GM12878 (cell line): ENCODE measurements around the gene FNDC11. TPM values are rescaled to one million over a fixed set of nuclear protein-coding genes. Genes with fewer than 3 reads are reported as not detected.

ENCODE experiments used
- CBFB ChIP-seq: IDR thresholded peaks from 2 replicates; pipeline ENCODE4 v1.6.1; 2016; ENCODE audit warnings: antibody characterized with exemption, low read depth
- CREM ChIP-seq: IDR thresholded peaks from 2 replicates; pipeline ENCODE4 v1.6.1; 2014; ENCODE audit warnings: antibody characterized with exemption, low read depth
- GABPA ChIP-seq: IDR thresholded peaks from 2 replicates; pipeline ENCODE4 v1.6.1; 2014; ENCODE audit warnings: antibody characterized with exemption, low read depth, mild to moderate bottlenecking, inconsistent platforms
- MTA2 ChIP-seq: fragments of 450-650 bp; IDR thresholded peaks from 2 replicates; pipeline ENCODE4 v1.6.1; 2016; ENCODE audit warnings: low read depth, mild to moderate bottlenecking, moderate library complexity
- MTA3 ChIP-seq: IDR thresholded peaks from 2 replicates; pipeline ENCODE4 v1.6.1; 2012; ENCODE audit warnings: low read length, inconsistent platforms, borderline replicate concordance
- MYC ChIP-seq: IDR thresholded peaks from 2 replicates; pipeline ENCODE4 v1.6.1; 2011; ENCODE audit warnings: mild to moderate bottlenecking, low read length, moderate library complexity, inconsistent platforms; ENCODE audit not compliant: insufficient read depth, insufficient replicate concordance, insufficient read length, severe bottlenecking
- NFXL1 ChIP-seq: fragments of 450-650 bp; IDR thresholded peaks from 2 replicates; pipeline ENCODE4 v1.6.1; 2017; ENCODE audit warnings: antibody characterized with exemption, mild to moderate bottlenecking, borderline replicate concordance
- PAX8 ChIP-seq: fragments of 450-650 bp; IDR thresholded peaks from 2 replicates; pipeline ENCODE4 v1.6.1; 2017; ENCODE audit warnings: mild to moderate bottlenecking, moderate library complexity
- POLR2A ChIP-seq: IDR thresholded peaks from 2 replicates; pipeline ENCODE4 v1.6.1; 2011; ENCODE audit warnings: low read depth, mild to moderate bottlenecking, low read length
- RAD51 ChIP-seq: fragments of 450-650 bp; IDR thresholded peaks from 2 replicates; pipeline ENCODE4 v1.6.1; 2016; ENCODE audit warnings: moderate library complexity, mild to moderate bottlenecking, inconsistent platforms
- RCOR1 ChIP-seq: conservative IDR thresholded peaks from 2 replicates; pipeline ENCODE4 v1.6.1; 2012; ENCODE audit warnings: low read depth, low read length, improper control_type of control experiment
- RELB ChIP-seq: fragments of 450-650 bp; IDR thresholded peaks from 2 replicates; pipeline ENCODE4 v1.6.1; 2017; ENCODE audit warnings: low read depth, mild to moderate bottlenecking, moderate library complexity
- SMAD1 ChIP-seq: fragments of 450-650 bp; IDR thresholded peaks from 2 replicates; pipeline ENCODE4 v1.6.1; 2018; ENCODE audit warnings: mild to moderate bottlenecking, low read depth; ENCODE audit not compliant: partially characterized antibody
- STAT3 ChIP-seq: IDR thresholded peaks from 2 replicates; pipeline ENCODE4 v1.6.1; 2011; ENCODE audit warnings: low read depth, low read length, improper control_type of control experiment
- TARDBP ChIP-seq: IDR thresholded peaks from 2 replicates; pipeline ENCODE4 v1.6.1; 2016; ENCODE audit warnings: borderline replicate concordance
- WRNIP1 ChIP-seq: IDR thresholded peaks from 2 replicates; pipeline ENCODE4 v1.6.1; 2011; ENCODE audit warnings: low read depth, low read length, improper control_type of control experiment, borderline replicate concordance
- ZBTB40 ChIP-seq: fragments of 450-650 bp; IDR thresholded peaks from 2 replicates; pipeline ENCODE4 v1.6.1; 2016; ENCODE audit warnings: mild to moderate bottlenecking, moderate library complexity, borderline replicate concordance
- ZNF687 ChIP-seq: fragments of 450-650 bp; IDR thresholded peaks from 2 replicates; pipeline ENCODE4 v1.6.1; 2017; ENCODE audit warnings: mild to moderate bottlenecking, moderate library complexity
- ZSCAN29 ChIP-seq: fragments of 450-650 bp; IDR thresholded peaks from 2 replicates; pipeline ENCODE4 v1.6.1; 2017; ENCODE audit warnings: mild to moderate bottlenecking, moderate library complexity
- polyA plus RNA-seq, 11 experiments: library from polyadenylated mRNA; depleted of rRNA in 4 of 11; unstranded in 6 of 11; stranded (reverse) in 5 of 11; fragments of >200 nt; fragmentation: Nextera tagmentation in 4 of 11; fragmentation: Illumina TruSeq in 1 of 11; extraction: Ambion mirVana in 4 of 11; extraction: Trizol in 1 of 11; gene quantifications; 1 replicate in 1 of 11; 2 replicates in 10 of 11; pipeline versions ENCODE4 v1.2.1 to v1.2.3, GENCODE V29; 2011 to 2016; ENCODE audit warnings: inconsistent platforms in 2 of 11, missing spikeins in 2 of 11, low read depth in 1 of 11
- total RNA-seq, 4 experiments: library from RNA; depleted of rRNA in 3 of 4; stranded (reverse); fragments of >200 nt in 3 of 4; fragmentation: Illumina TruSeq in 1 of 4; extraction: Trizol in 1 of 4; gene quantifications; 2 replicates each; pipeline versions ENCODE4 v1.2.1 to v1.2.3, GENCODE V29; 2013 to 2021
- TF ChIP-seq, protein P1 (sequence below): fragments of 450-650 bp; IDR thresholded peaks from 2 replicates; pipeline ENCODE4 v1.6.1; 2016; ENCODE audit warnings: mild to moderate bottlenecking

The FNDC11 gene
- total and polyA plus RNA-seq, 10 of the 15 experiments (the other 5 are each of a cell fraction or from before 2014, with no cell fraction given) = 0.09 to 0.72 (median 0.34) TPM; not detected in 2

DNA sequence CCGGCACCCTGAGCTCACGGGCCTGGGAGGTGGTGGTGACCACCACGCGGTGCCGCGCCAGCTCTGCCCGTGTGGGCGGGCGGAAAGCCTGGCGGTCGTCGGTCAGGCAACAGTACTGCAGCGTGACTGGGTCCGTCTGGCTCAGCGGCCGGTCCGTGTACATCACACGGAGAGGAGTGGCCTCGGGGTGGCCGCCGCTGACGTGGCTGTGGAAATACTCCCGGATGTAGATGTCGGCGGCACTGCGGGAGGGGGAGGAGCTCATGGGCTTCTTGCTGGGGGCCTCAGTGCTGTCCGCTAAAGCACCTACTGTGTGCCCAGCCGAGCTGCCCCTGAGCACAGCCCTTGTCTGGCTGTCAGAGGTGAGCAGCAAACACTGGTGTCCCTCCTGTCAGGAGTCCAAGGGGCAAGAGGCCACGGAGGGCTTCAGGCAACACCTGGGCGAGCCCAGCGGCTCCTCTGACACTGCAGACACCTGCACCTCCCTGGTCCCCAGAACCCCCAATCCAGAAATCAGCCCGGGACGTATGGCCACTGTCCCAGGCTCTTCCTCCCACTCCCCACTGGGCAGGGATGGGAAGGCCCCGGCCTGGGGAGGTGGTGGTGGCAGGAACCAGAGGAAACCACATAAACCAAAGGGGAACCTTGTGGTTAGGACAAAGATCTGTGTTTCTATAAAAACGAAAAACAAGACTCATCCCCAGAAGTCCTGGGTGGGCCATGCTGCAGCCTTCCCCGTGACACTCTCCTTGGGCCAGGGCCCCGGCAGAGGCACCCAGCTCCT is 13.6 kb downstream of the FNDC11 start (continued):
- TF ChIP-seq ZBTB40 (no peak), MTA3 (peak; percentile 89; the same call in 1 of the 2 replicates), TARDBP (no peak), MTA2 (peak; percentile 67), ZNF687 (no peak), CBFB (peak; percentile 99), PAX8 (no peak), RAD51 (no peak), ZSCAN29 (no peak), CREM (peak; percentile 37; the same call in 1 of the 2 replicates), RELB (peak; percentile 73), POLR2A (0 out of 2 replicates have a peak, but pooled peaks have one; percentile 32), WRNIP1 (no peak), MYC (no peak), SMAD1 (no peak), STAT3 (no peak), NFXL1 (no peak), GABPA (no peak), RCOR1 (0 out of 2 replicates have a peak, but pooled peaks have one; percentile 50)
- TF ChIP-seq, protein P1, sequence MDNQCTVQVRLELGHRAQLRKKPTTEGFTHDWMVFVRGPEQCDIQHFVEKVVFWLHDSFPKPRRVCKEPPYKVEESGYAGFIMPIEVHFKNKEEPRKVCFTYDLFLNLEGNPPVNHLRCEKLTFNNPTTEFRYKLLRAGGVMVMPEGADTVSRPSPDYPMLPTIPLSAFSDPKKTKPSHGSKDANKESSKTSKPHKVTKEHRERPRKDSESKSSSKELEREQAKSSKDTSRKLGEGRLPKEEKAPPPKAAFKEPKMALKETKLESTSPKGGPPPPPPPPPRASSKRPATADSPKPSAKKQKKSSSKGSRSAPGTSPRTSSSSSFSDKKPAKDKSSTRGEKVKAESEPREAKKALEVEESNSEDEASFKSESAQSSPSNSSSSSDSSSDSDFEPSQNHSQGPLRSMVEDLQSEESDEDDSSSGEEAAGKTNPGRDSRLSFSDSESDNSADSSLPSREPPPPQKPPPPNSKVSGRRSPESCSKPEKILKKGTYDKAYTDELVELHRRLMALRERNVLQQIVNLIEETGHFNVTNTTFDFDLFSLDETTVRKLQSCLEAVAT = peak; percentile 96
